Hepatocyte (in vitro differentiated cells): ENCODE measurements around the gene ROPN1.
"Not testable (repeated sequence)": the region's sequence is repeated elsewhere in the genome, so short reads cannot be mapped to it uniquely, and the experiment has no call there.

Experiments used
- EZH2 ChIP-seq: fragments of 200-600 bp; sonication (generic); IDR thresholded peaks from 2 replicates; pipeline ENCODE4 v1.6.1; 2016; ENCODE audit warnings: antibody characterized with exemption, mild to moderate bottlenecking, borderline replicate concordance
- EZH2phosphoT487 ChIP-seq: fragments of 200-600 bp; sonication (generic); IDR thresholded peaks from one replicate; pipeline ENCODE4 v1.6.1; 2018; ENCODE audit warnings: antibody characterized with exemption, mild to moderate bottlenecking, low read depth, moderate library complexity; ENCODE audit not compliant: unreplicated experiment, severe bottlenecking
- TF ChIP-seq, protein P1 (sequence below): fragments of 200-600 bp; sonication (generic); IDR thresholded peaks from 2 replicates; pipeline ENCODE4 v1.5.1; 2016; ENCODE audit warnings: antibody characterized with exemption, mild to moderate bottlenecking; ENCODE audit not compliant: poor library complexity

DNA sequence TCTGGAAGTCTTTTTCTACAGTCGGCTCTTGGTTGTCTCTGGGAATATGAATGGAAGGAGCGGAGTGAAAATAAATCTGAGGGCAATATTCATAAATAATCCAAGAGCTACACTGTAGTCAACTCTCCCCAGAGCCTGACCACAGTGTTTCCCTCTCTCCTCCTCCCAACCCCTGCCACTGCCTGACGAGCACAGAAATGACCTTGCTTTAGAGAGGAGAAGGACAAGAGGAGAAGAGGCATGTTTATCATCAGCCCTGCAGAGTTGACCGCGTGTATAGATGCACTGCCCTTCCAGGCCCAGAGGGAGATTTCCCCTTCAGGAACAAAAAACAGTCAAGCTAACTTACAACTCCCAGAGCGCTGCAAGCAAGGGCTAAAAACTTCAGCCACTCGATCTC is 16.9 kb downstream of the ROPN1 start:
- TF ChIP-seq, protein P1, sequence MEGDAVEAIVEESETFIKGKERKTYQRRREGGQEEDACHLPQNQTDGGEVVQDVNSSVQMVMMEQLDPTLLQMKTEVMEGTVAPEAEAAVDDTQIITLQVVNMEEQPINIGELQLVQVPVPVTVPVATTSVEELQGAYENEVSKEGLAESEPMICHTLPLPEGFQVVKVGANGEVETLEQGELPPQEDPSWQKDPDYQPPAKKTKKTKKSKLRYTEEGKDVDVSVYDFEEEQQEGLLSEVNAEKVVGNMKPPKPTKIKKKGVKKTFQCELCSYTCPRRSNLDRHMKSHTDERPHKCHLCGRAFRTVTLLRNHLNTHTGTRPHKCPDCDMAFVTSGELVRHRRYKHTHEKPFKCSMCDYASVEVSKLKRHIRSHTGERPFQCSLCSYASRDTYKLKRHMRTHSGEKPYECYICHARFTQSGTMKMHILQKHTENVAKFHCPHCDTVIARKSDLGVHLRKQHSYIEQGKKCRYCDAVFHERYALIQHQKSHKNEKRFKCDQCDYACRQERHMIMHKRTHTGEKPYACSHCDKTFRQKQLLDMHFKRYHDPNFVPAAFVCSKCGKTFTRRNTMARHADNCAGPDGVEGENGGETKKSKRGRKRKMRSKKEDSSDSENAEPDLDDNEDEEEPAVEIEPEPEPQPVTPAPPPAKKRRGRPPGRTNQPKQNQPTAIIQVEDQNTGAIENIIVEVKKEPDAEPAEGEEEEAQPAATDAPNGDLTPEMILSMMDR: not testable (repeated sequence)
- not testable (repeated sequence) for TF ChIP-seq EZH2phosphoT487, EZH2
